Stimulated activated CD8-positive, alpha-beta memory T cell treated with anti-CD3 and anti-CD28 coated beads, Interleukin-4, amount 100 ng/mL, for 24 hours (primary cell): Measurements from ENCODE around the gene ZMYND8.
"Not testable (repeated sequence)": the region's sequence is repeated elsewhere in the genome, so short reads cannot be mapped to it uniquely, and the experiment has no call there.

ENCODE experiments used
- DNase-seq: peaks from one replicate; pipeline ENCODE4 v3.0.0-alpha.2; 2020; ENCODE audit warnings: low read depth

The ZMYND8 gene

DNA sequence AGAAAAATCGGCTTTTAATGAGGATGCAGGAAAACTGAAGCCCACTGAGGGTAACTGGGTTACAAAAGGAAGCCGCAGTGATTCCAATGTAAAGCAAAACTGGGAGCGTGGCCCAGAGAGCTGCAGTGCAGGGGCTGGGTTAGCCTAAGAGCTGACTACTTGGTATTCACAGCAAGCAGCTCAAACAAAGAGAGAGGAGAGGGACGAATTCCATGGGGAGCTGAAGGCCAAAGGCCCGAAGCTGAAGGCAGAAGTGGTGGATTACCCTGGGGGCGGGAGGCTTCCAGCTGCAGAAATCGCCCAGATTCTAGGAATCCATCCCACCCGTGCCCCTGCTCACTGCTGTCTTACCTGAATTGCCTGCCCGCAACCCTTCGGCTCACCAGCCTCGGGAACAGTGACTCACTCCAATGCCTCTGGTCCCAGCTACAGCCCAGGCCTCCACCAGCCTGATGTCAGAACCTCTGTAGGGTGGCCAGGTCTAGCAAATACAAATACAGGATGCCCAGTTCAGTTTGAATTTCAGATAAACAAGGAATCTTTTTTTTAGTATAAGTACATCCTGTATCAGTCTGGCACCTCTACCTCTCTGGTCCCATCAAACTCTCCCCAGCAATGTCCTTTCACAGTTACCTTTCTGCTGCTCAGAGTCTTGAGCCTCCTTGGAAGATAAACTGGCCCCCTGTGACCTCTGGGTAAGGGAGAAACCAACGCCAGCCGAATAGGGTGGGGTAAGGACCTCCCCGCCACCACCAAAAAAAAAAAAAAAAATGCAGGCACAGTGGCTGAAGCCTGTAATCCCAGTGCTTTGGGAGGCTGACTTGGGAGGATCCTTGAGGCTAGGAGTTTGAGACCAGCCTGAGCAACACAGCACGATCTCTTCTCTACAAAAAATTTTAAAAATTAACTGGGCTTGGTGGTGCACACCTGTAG is 14.6 kb upstream of the ZMYND8 start:
- DNase-seq: no peak

DNA sequence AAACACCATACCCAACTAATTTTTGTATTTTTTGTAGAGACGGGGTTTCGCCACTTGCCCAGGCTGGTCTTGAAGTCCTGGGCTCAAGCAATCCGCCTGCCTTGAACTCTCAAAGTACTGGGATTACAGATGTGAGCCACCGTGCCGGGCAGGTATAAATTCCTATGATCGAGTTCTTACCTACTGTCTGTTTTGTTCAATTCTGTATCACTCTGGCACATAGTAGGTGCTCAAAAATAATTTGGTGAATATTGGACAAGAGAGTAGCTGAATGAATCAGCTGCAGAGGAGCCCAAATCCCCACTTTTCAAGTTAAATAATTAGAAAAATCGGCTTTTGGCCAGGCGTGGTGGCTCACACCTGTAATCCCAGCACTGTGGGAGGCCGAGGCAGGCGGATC is 13.7 kb upstream of the ZMYND8 start:
- no peak for DNase-seq

DNA sequence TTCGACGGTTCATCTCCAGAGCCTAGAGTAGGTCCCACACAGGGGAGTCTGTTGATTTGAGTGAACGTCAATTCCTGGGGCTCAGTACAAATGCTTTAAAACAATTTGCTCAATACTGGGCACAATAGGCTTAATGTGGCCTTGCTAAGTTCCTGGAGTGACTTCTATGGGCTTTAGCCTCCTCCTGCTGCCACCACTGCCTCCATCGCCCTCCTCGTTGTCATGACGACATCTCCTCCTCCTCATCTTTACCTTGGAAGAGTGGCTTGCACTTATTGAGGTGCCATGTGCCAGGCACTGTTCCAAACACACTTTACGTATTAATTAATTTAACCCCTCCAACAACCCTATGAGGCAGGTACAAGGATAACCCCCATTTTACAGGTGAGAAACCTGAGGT is 11.8 kb upstream of the ZMYND8 start:
- no peak for DNase-seq

DNA sequence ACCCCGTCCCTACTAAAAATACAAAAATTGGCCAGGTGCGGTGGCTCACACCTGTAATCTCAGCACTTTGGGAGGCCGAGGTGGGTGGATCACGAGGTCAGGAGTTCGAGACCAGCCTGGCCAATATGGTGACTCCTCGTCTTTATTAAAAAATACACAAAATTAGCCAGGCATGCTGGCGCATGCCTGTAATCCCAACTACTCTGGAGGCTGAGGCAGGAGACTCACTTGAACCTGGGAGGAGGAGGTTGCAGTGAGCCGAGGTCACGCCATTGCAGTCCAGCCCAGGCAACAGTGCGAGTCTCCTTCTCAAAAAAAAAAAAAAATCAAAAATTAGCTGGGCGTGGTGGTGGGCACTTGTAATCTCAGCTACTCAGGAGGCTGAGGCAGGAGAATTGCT is 9.8 kb upstream of the ZMYND8 start:
- not testable (repeated sequence) for DNase-seq

DNA sequence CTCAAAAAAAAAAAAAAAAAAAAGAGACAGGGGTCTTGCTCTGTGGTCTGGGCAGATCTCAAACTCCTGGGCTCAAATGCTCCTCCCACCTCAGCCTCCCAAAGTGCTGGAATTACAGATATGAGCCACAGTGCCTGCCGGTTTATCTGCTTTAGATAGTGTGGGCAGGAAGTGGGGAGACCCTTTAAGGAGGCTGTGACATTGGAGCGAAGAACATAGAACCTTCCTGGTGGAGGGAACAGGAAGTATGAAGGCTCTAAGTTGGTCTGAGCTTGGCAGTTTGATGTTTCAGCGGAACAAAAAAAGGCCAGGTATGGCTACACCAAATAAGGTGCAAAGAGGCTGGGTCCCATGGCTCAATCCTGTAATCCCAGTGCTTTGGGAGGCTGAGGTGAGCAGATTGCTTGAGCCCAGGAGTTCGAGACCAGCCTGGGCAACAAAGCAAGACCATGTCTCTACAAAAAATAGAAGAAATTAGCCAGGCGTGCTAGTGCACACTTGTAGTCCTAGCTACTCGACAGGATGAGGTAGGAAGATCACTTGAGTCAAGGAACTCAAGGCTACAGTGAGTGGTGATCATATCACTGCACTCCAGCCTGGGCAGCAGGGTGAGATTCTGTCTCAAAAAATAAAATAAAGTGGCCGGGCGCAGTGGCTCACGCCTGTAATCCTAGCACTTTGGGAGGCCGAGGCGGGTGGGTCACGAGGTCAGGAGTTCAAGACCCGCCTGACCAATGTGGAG is 8.7 kb upstream of the ZMYND8 start:
- no peak for DNase-seq

DNA sequence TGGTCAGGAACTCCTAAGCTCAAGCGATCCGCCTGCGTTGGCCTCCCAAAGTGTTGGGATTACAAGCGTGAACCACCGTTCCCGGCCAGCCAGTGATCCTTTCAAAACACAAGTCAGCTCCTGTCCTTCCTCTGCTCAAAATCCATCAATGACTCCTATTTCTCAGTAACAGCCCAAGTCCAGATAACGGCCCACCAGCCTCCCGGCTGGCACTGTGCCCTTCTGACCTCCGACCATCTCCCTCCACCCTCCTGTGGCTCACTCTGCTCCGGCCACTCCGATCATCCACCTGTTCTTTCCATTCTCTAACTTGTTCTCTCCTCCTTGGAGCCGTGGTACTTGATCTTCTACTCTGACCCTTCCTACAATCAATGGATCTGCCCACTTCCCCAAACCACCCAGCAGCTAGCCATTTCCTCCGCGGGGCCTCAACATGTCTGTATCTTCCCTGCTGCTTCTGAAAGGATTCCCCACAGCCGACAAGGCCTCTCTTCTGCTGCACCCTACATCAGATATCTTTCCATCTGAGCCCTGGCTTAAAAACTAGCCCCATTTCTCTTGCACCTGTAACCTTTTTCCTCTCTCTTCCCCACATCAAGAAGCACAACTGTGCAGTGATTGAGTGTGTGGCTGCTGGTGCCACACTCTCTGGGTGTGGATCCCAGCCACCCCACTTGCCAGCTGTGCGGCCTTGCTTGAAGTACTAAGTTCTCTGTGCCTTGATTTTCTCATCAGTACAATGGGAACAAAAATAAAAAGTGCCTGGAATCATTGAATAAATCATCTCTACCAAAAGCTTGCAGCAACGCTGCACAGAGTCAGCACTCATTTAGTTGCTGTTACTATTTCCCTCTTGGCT is 6.1 kb upstream of the ZMYND8 start:
- DNase-seq: no peak

DNA sequence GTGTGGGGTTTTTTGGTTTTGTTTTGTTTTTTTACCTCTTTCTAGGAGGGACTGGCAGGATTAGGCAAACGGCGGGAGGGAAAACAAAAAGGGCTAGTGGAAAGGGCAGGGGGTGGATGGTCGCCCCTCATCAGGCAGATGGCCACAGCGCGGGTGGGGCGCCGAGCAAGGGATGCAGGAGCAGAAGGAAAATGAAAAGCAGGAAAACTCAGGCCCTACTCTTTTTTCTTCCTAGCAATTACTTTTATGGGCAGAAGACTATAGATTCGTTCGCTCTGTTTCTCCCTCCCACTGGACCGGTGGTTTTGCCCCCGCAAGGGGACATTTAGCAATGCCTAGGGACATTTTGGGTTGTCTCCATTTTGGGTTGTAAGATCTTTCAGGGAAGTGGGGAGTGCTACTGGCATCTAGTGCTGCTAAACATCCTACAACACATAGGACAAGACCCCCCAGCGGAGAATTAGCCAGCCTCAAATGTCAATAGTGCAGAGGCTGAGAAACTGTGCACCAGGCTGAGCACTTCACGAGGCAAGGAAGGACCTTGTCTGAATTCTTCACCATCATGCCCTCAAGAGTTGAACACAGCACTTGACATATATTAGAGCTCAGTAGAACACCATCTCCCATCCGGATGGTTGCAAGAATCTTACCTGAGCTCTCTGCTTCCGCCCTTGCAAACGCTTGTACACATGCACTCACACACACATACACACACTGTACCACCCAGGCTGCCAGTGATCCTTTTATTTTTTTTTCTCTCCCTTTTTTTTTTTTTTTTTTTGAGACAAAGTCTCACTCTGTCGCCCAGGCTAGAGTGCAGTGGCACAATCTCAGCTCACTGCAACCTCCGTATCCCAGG is 4.8 kb upstream of the ZMYND8 start:
- no peak for DNase-seq

DNA sequence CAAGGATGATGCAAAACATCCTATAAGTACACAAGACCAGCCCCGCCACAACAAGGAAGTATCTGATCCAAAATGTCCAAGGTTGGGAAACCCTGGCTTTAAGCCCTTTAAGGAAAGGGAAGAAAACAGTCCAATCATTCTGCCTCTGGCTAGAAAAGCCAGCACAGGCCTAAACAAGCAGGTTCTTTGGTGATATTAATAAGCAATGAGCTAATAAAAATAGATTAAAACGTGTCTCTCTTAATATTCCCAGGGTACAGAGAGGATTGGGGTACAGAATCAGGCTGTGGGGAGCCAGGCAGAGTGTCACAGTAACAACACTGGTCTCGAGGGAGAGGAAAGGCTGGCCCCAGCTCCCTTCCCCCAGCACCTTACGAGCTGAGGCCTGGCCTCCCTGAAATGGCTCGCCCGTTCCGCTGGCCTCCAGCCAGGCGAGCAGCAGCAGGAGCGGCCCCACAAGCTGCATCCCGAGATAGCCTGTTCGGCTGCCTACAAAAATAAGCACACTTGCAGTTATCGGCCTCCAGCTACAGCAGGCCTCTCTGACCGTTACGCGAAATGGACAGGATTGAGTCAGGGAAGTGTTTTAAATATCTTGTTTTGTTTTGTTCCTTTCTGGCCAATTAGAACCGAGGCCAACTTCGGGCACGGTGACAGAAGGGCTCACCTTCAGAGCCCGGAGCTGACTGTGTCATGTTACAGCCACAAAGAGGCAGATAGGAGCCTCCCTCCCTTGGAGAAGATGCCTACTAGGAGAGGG is 4.0 kb upstream of the ZMYND8 start:
- no peak for DNase-seq

DNA sequence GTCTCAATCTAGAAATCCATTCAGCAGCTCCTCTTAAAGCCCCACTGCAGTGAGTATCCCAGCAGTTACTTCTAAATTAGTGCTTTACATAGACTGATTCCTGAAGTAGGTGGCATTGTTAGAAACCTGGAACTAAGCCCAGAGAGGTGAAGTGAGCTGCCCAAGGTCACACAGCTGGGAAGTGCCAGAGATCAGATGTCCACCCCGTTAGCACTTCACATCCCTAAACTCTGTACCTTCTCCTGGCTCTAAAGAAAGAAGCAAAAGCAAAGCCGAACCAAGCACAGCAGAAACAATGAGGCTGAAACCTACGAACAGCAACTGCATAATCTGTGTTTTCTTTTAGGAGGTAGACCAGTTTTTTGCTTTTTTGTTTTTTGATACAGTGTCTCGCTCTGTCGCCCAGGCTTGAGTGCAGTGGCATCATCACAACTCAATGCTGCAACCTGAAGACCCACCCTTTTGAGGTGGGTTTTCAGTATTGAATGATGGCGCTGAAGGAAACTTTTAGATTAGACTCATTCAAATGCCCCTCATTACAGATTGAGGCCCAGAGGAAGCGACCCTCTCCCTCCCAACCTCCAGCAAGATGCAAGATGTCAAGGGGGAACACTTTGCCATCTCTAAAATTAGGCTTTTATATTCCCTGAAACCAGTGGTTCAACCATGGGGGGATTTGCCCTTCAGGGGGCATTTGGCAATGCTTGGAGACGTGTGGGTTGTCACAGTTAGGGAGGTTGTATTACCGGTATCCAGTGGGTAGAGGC is 3.2 kb upstream of the ZMYND8 start:
- DNase-seq: no peak

DNA sequence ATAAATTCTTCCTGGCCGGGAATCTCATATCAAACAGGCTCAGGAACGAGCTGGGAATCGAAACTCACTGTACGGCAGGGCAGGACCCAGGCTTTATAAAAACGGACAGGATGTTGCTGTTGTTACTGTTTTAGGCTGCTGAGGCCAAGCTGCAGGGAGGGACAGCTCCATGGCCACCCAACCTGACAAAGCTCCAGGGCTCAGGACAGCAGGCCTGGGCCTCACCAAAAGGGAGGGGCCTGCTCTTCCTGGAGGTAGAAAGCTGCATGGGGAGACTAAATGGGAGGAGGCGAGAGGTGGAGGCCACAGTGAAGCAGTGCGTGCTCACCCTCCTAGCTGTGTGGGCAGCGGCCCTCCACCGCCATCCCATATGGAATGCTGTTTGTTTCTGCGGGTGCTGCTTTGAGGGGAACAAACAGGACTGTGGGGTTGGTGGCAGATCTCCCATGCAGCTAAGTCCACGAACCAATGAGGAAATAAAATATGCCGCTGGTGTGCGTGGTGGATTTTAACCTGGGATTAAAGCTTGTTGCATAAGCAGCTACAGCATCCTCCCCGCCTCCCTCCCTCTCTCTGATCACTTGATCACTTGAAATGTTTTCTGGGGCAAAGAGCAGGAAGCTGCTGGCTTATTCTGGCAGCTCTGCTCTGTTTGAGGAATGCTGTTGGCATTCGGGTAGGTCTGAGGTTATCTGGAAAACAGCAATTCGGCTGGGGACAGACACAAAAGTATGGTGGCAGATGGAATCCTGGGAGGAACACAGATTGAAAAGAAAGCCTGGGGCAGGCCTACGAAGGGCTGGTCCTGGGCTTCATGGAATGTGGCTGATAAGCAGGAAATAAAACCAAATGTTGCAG is 2.4 kb upstream of the ZMYND8 start:
- no peak for DNase-seq

DNA sequence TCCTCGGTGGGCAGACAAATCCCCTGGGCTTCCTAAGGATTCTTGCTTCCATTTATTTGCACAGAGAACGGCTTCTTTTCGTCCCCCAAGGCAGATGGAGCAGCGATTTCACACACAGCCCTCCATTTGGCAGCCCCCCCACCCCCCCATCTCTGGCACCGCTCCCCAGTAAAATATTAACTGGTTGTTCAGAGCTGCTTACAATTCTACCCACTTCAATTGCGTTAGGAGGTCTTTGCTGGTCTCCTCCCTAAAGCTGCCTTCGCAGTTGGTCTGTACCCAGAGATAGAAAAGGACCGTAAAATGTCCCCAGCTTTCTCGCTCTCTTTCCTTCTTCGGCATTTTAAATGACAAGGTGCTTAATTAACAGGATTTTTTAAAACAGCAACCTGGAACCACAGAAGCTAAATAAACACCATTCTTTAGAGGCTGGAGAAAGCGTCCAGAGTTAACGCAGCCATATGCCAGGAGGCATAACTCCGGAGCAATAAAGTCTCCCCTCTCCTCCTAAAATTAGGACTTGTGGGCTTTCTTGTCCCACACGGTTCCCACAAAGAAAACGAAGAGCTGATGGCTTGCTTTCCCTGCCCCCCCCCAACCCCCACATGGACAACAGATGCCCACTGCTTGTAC is 1.7 kb upstream of the ZMYND8 start:
- DNase-seq: no peak

DNA sequence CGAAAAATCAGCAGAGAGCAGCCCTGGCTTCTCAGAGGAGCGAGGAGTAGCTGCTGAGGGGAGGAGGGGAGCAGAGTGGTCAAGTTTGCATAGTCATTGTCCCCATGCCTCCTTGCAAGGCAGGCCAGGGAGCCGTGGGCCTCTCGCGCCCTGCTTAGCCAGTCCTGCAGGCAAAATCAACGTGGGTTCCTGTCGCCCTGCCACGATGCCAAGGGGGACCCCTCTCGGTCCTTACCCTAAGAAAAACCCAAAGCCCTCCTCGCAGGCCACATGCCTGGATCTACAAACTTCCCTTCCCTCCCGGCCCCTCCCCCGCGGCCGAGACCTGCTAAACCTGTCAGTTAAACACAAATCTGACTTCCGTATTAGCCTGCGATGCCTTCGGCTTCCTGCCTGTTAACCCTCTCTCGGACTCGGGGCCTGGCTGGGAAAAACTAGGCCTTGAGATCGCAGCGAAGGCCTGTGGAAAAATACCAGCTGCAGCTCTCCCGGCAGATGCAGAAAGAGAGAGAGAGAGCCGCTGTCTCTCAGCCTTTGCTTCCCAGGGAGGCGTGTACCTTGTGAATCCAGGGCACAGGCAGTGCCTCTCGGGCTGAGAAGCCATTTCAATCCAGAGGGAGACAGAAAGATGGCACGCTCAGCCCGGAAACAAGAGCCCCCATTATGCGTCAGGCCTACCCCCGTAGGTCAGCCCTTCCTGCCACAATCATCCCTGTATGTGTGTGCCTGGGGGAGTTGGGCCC is 968 bp upstream of the ZMYND8 start:
- peak; percentile 49 for DNase-seq

DNA sequence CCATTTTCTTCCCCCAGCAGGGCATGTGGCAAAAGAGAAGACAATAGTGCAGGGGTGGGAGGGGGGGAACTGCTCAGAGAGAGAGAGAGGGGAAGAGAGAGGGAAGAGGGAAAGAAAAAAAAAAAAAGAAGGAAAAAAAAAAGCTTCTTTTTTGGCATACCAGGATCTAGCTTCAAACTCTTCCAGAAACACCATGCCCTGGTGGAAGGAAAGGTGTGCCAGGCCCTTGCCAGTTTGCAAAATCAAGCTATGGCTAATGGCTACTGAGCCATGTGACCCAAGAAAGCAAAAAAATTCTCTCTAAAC is 326 bp downstream of the ZMYND8 start:
- no peak for DNase-seq

DNA sequence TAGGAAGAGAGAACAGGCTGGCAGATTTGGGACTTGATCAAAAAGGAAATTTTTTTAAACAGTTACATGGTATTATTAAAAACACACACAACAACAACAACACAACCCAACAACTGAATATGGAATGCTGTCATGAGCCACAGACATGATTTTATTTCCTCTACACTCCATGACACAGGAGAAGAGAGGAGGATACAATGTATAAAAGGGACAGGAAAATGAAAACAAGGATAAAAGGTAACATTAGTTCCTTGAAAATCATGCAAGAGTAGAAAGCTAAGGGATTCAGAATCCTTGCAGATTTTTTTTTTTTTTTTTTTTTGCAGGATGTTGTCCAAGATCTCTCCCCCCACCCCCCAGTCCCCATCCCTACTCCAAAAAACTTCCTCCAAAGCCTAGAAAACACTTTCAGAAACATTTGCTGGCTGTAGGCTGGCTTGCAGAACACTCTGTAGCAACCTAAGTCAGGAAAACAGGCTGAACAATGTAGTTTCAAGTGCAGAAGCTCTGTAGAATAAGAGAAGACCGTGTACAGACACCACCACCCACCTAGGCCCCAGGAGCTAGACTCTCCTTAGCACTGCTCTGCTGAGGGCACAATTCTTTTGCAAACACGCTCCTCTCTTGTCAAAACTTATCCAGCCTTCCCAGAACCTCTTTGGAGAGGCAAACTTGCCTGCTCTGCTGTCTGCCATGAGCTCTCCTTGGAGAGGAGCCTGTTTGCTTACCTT is 845 bp downstream of the ZMYND8 start:
- DNase-seq: no peak

DNA sequence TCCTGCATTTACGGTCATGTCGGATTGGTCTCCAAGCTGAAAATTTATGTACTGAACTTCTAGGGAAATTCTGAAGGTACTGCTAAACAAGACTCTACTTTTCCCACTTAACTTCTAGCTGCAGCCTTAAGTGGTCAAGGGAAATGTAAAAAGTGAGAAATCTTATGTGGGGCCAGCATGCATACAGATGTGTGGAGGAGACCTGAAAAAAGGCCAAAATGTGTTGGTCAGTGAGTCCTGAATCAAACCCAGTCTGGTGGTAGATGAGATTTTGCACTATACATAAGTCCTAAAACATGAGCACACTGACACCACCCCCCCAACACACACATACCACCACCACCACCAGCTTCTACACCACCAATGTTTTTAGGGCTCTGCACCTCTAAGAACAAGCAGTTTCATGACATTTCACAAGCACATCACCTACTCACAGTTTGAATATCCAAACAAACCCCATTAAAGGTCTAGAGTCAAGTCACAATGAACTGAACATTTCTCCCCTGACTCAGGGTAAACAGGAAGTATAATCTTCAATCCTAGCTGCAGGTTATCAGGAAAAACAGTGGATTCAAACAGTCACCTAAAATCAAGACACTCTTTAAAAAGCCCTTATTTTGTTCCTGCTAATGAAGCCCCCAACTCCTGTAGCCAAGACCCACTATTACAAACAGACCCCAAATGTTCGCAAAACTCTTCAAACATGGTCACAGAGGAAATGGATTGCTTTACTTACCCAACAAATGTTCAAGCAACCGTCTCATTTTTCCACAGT is 1.6 kb downstream of the ZMYND8 start:
- DNase-seq: no peak

DNA sequence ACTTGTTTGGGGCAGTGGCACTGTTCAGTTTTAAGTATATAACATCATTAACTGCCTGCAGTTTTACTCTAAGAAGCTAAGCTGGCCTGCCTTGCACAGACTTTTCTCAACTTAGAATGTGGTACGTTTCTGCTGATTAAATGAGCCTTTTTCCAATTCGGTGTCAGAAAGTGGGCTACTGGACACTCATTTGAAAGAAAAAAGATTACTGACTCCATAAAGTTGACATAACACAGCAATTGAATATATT is 2.1 kb downstream of the ZMYND8 start:
- DNase-seq: no peak
